Esophagus squamous epithelium (tissue), 5 donors: Measurements from ENCODE around the gene ZYX. TPM values are rescaled to one million over a fixed set of nuclear protein-coding genes. Genes with fewer than 3 reads are reported as not detected.

Experiments used
- DNase-seq: peaks from one replicate; lab custom pipeline; 2025; lab: John Stamatoyannopoulos, UW
- H3K27ac ChIP-seq, 4 donors: fragments of 200-600 bp; sonication (generic); one replicate each; pipeline ENCODE4 v1.5.1; 2016 to 2019; ENCODE audit warnings: mild to moderate bottlenecking in 1 of 4
- H3K27me3 ChIP-seq, 4 donors: fragments of 200-600 bp; sonication (generic); 1 replicate in 3 of 4; 2 replicates in 1 of 4; pipeline versions ENCODE4 v1.5.1 to v1.6.0; 2017 to 2021; ENCODE audit warnings: antibody characterized with exemption in 1 of 4
- H3K36me3 ChIP-seq, 3 donors: fragments of 200-600 bp; sonication (generic); one replicate each; pipeline ENCODE4 v1.5.1; 2016 to 2019
- H3K4me1 ChIP-seq, 3 donors: fragments of 200-600 bp; sonication (generic); one replicate each; pipeline ENCODE4 v1.5.1; 2017 to 2019
- H3K4me3 ChIP-seq, 4 donors: fragments of 200-600 bp; sonication (generic); 1 replicate in 3 of 4; 2 replicates in 1 of 4; pipeline ENCODE4 v1.5.1; 2016 to 2019; ENCODE audit warnings: mild to moderate bottlenecking in 2 of 4, moderate library complexity in 1 of 4
- H3K9me3 ChIP-seq, 3 donors: fragments of 200-600 bp; sonication (generic); one replicate each; pipeline ENCODE4 v1.5.1; 2016 to 2019
- CTCF ChIP-seq, 6 experiments: fragments of 450-650 bp in 4 of 6; fragments of 200-600 bp in 2 of 6; sonication (generic) in 2 of 6; IDR thresholded peaks; one replicate each; pipeline ENCODE4 v1.5.1; 2016 to 2019; ENCODE audit warnings: antibody characterized with exemption in 6 of 6, mild to moderate bottlenecking in 4 of 6, moderate library complexity in 4 of 6
- POLR2A ChIP-seq, 4 donors: fragments of 450-650 bp; IDR thresholded peaks; one replicate each; pipeline ENCODE4 v1.6.1; 2017; ENCODE audit warnings: antibody characterized with exemption in 4 of 4, mild to moderate bottlenecking in 4 of 4, moderate library complexity in 3 of 4
- WGBS, 2 donors: methylation state at CpG; one replicate each; pipeline ENCODE4 v1.1.5; 2018; 5-methylcytosine and 5-hydroxymethylcytosine counted together
- intact Hi-C: fragments of 100-400 bp; cut with DNase I; formaldehyde crosslinking; loops from one replicate; pipeline ENCODE4 v1.15.0; 2022
- total RNA-seq, 4 donors: library from RNA; depleted of rRNA; stranded (reverse); fragments of >200 nt; gene quantifications; one replicate each; pipeline ENCODE4 v1.1.0, GENCODE V29; 2016
- donor health status: DM: yes; HTN: yes; CAD: no.

The ZYX gene
- total RNA-seq, 4 donors from 2014 or later: 40.2 to 78.8 (median 68.6) TPM

- intact Hi-C loops: no loop called here
- H3K27me3 ChIP-seq: peaks cover 3 to 52% (median 11%) of the 10 kb centered on the region in 4 donors
- DNase-seq: no peak
- no peak overlapping the region for H3K4me3 ChIP-seq
- no peaks in the 10 kb centered on the region for H3K9me3 ChIP-seq
- H3K36me3 ChIP-seq: no peaks in the 10 kb centered on the region
- peaks cover 8 to 22% (median 15%) of the 10 kb centered on the region in 3 donors for H3K4me1 ChIP-seq
- no peak overlapping the region for H3K27ac ChIP-seq
- WGBS, 2 donors: 80 to 87% methylated on average over 6 to 12 of the region's 12 CpGs
- no peak for TF ChIP-seq CTCF (IDR thresholded peaks at IDR 0.05)
- TF ChIP-seq POLR2A (IDR thresholded peaks at IDR 0.05): no peak
Observed at GRCh38 chr7:143358626-143359025, 22.5 kb upstream of the ZYX start.

- no peaks in the 10 kb centered on the region for H3K9me3 ChIP-seq
- WGBS, 2 donors: 77 to 83% methylated on average over 11 of the region's 11 CpGs
- H3K4me3 ChIP-seq: no peak overlapping the region
- no peaks in the 10 kb centered on the region for H3K36me3 ChIP-seq
- DNase-seq: no peak
- intact Hi-C loops: no loop called here
- peaks cover 3 to 64% (median 12%) of the 10 kb centered on the region in 4 donors for H3K27me3 ChIP-seq
- no peak overlapping the region for H3K27ac ChIP-seq
- no peak for TF ChIP-seq POLR2A (IDR thresholded peaks at IDR 0.05)
- TF ChIP-seq CTCF (IDR thresholded peaks at IDR 0.05): no peak
- peaks cover 8 to 22% (median 15%) of the 10 kb centered on the region in 3 donors for H3K4me1 ChIP-seq
Observed at GRCh38 chr7:143359771-143360353, 21.3 kb upstream of the ZYX start.

GRCh38 chr7:143360788-143361551, 20.2 kb upstream of the ZYX start:
- peaks cover 8 to 22% (median 15%) of the 10 kb centered on the region in 3 donors for H3K4me1 ChIP-seq
- peak overlapping the region in 2 of 4 donors; percentile 68 to 69 for H3K4me3 ChIP-seq
- TF ChIP-seq POLR2A (IDR thresholded peaks at IDR 0.05) (no peak), CTCF (IDR thresholded peaks at IDR 0.05) (no peak)
- H3K9me3 ChIP-seq: no peaks in the 10 kb centered on the region
- H3K36me3 ChIP-seq: no peaks in the 10 kb centered on the region
- no peak for DNase-seq
- peaks cover 3 to 71% (median 12%) of the 10 kb centered on the region in 4 donors for H3K27me3 ChIP-seq
- no peak overlapping the region for H3K27ac ChIP-seq
- WGBS, 2 donors: 38 to 43% methylated on average over 17 to 19 of the region's 19 CpGs
- intact Hi-C loops: no loop called here

- intact Hi-C loops: no loop called here
- WGBS, 2 donors: 3 to 7% methylated on average over 9 to 20 of the region's 46 CpGs
- Histone ChIP-seq H3K27me3 (peaks cover 3 to 71% (median 12%) of the 10 kb centered on the region in 4 donors), H3K4me1 (peaks cover 8 to 22% (median 15%) of the 10 kb centered on the region in 3 donors), H3K9me3 (no peaks in the 10 kb centered on the region), H3K36me3 (no peaks in the 10 kb centered on the region), H3K27ac (peak overlapping the region in 1 of 4 donors; percentile 34), H3K4me3 (peak overlapping the region; percentile 42 to 69 (median 60))
- TF ChIP-seq CTCF (IDR thresholded peaks at IDR 0.05) (no peak), POLR2A (IDR thresholded peaks at IDR 0.05) (no peak)
- no peak for DNase-seq
Observed at GRCh38 chr7:143361552-143362130, 19.5 kb upstream of the ZYX start.
